HTR-8/SVneo (cell line): ENCODE data around the gene RPL39L.
"Not testable (repeated sequence)": the region's sequence is repeated elsewhere in the genome, so short reads cannot be mapped to it uniquely, and the experiment has no call there.

Experiments
- DNase-seq: peaks from one replicate; pipeline ENCODE4 v3.0.0; 2011; ENCODE audit warnings: low spot score, mixed read lengths; ENCODE audit not compliant: insufficient read length
- FAIRE-seq: peaks from 2 replicates; lab custom pipeline; 2011; peaks lifted over from hg19 to GRCh38; lab: Jason Lieb, UNC

The RPL39L gene

DNA sequence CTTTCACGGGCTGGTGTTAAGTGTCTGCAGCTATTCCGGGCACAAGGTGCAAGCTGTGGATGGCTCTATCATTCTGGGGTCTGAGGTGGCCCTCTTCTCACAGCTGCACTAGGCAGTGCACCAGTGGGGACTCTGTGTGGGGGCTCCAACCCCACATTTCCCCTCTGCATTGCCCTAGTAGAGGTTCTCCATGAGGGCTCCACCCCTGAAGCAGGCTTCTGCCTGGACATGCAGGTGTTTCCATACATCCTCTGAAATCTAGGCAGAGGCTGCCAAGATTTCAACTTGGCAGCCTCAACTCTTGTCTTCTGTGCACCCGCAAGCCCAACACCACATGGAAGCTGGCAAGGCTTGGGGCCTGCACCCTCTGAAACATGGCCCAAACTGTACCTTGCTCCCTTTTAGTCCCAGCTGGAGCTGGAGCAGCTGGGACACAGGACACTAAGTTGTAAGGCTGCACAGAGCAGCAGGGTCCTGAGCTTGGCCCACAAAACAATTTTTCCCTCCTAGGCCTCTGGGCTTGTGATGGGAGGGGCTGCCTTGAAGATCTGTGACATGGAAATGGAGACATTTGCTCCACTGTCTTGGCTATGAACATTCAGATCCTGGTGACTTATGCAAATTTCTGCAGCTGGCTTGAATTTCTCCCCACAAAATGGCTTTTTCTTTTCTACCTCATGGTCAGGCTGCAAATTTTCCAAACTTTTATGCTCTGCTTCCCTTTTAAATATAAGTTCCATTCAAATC lies 6.0 kb upstream of the RPL39L start:
- FAIRE-seq (no peak), DNase-seq (no peak)

DNA sequence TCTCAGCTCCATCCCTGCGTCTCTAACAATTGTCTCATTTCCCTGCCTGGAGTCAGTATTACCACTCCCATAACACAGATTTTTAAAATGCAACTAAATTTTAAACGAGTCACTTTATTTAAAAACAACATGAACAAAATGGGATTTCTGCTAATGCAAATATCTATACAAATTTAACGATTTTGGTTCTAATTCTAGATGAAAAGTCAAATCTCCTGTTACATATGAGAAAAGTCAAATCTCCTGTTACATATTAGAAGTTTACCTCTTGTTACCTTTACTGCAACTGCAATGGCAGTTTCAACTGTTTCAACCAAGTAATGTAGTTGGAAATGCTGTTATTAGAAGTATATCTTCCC lies 578 bp upstream of the RPL39L start:
- FAIRE-seq = no peak
- DNase-seq = no peak

DNA sequence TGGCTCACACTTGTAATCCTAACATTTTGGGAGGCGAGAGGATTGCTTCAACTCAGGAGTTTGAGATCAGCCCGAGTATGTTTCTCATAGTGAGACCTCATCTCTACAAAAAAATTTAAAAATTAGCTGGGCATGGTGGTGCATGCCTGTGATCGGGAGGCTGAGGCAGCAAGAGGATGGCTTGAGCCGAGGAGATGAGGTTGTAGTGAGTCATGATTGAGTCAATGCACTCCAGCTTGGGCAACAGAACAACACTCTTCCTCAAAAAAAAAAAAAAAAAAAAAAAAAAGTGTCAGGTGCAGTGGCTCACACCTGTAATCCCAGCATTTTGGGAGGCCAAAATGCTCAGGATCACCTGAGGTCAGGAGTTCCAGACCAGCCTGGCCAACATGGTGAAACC lies 2.4 kb downstream of the RPL39L start:
- DNase-seq = no peak
- no peak for FAIRE-seq

DNA sequence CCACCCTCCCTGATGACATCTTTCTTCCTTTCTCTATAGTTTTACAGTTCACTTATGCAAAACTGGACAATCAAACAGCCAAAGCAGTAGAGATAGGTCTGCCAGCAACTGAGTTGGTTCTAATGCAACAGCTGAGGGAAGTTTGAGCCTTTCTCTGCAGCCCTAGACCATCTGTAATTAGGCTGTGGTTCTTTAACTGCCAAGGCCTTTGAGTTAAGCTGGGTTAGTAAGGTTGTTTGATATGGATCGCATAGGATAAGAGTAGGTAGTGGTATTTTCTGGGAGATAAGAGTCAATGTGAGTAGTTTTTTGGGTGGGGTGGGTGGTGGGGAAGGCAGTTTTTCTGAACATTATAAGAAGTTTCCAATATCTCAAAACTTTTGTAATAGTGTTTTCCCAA lies 3.0 kb downstream of the RPL39L start:
- DNase-seq (no peak), FAIRE-seq (no peak)

DNA sequence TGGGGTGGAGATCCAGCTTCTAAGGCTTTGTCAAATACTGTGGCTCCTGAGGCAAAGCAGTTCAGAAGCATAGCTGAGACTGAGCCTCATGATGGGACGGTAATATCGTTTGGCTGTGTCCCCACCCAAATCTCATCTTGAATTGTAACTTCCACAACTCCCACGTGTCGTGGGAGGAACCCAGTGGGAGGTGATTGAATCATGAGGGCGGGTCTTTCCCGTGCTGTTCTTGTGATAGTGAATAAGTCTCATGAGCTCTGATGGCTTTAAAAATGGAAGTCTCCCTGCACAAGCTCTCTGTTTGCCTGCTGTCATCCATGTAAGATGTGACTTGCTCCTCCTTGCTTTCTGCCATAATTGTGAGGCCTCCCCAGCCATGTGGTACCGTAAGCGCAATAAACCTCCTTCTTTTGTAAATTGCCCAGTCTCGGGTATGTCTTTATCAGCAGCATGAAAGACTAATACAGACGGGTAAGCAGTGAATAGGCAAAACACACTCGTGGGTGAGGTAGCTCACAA lies 4.1 kb downstream of the RPL39L start:
- DNase-seq, FAIRE-seq: not testable (repeated sequence)

DNA sequence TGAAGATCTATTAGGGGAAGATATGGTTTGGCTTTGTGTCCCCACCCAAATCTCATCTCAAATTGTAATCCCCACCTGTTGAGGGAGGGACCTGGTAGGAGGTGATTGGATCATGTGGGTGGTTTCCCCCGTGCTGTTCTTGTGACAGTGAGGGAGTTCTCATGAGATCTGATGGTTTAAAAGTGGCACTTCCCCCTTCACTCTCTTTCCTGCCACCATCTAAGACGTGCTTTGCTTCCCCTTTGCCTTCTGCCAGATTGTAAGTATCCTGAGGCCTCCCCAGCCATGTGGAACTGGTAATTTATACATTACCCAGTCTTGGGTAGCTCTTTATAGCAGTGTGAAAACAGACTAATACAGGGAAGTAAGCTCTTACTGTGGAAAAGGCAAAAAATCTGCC lies 6.1 kb downstream of the RPL39L start:
- DNase-seq, FAIRE-seq: not testable (repeated sequence)

DNA sequence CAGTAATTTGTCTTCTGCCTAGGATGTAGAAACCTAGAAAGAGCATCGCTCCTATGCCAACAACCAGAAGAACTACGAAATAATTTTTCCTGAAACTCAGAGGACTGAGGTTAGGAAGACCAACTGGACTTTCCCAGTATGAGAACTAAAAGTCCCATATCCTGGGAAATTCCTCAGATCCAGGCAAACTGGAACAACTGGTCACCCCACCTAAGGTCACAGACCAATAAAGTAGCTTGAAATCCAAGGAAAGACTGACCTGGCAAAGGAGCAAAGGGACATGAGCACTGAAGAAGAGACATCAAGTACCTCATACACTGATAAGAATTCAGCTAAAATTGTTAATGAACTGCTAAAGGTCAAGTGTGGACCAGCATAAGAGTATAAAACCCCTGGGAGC lies 6.6 kb downstream of the RPL39L start:
- DNase-seq (no peak), FAIRE-seq (no peak)

DNA sequence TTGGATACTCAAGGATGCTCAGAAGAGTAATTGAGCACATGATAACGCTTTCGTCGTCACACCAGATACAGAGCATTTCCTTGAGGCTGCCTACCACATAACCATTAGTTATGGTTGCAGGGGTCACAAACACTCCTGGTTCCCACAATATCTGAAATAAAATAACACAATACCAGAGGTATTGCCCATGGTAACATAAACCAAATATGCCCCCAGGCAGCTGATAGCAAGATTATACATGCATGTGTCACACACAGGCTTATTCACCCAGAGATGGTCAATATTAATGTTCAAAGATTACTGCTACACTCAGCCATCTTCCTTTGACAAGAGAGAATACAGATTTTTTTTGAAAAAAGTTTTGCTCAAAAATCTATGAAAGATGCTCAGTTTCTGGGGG lies 7.3 kb downstream of the RPL39L start:
- DNase-seq (no peak), FAIRE-seq (no peak)

DNA sequence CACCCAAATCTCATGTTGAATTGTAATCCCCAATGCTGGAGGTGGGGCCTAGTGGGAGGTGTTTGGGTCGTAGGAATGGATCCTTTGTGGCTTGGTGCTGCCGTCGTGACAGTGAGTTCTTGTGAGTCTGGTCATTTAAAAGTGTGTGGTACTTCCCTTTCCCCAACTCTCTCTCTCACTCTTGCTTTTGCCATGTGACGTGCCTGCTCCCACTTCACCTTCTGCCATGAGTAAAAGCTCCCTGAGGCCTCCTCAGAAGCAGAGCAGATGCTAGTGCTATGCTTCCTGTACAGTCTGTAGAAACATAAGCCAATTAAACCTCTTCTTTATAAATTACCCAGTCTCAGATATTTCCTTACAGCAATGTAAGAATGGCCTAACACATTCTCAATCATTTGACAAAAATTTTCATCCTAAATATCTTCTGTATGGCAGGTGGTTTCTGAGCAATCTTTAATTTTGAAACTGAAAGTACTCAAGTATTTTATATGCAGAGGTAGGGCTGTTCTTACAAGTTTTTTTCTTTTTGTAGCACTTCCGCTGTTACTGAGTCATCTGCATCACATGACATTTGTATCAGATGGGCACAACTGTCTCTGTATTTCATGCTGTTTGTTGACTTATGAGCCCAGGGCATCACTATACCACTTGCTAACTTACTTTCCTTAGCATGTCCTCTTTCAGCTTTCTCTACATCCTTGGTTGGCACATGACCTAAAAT lies 8.8 kb downstream of the RPL39L start:
- peak; percentile 20 for DNase-seq
- FAIRE-seq = no peak

DNA sequence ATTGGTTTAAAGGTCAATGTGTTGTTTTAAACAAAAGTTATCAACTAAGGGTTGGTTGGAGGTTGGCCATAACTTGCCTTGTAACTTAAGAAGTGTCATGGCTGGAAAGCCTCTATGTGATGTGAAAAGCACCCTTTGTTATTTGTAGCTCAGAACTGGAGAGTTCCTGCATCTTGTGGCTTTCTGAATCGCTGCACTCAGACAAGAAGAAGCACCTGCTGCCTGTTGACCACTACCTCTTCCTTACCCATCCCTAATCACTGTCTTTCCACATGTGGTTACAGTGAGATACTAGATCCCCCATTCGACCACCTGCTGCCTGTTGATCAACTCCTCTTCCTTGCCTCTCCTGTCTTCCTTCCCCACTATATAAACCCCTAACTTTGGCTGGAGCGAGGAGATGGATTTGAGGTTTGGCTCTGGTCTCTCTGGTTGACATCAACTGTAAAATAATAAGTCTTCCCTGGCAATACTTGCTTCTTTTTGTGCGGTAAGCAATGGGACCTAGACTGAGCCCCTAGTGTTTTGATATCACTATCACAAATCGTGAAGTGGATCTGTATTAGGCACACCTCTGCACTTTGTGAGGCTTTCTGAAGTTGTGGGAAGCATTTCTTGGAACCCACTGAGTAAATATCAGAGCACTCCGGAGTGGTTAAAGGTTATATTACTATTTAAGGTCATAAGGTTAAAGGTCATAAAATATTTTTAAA lies 13.8 kb downstream of the RPL39L start:
- DNase-seq = no peak
- FAIRE-seq = no peak

DNA sequence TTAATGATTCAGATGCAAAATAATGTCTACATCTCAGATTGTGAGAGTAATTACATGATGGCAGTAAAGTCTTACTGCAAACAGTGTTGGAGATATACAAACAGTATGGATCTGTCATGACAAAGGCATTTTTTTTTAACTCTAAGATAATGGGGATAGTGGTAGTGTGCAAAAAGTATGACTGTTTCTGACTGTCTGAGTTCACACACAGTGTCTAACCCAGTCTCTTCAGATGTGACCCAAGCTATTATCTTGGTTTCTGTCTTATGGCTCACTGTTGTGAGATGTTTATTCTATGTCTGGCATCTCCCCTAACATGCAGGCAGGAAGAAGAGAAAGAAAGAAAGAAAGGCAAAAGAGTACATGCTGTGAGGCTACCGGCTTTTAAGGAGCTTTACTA lies 17.0 kb downstream of the RPL39L start:
- no peak for FAIRE-seq

DNA sequence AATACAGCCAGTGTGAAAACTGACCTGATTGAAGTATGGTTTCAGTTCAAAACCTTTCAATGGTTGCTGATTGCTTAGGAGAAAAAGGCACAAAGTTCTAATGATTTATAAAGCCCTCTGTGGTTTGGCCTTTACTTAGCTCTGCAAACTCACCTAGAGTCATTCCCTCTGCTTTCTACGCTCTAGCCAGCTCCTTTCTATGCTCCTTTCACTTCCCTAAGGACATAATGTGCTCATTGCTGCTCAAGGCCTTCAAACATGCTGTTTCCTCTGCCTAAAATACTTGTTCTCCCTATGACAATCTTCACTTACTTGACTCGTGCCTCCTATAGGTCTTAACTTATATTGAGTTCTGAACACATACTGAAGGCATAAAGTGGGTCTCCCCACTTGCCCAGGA lies 19.0 kb downstream of the RPL39L start:
- DNase-seq (no peak), FAIRE-seq (no peak)

More for the DNA sequence above, 17.0 kb downstream of the RPL39L start:
- no peak for DNase-seq

DNA sequence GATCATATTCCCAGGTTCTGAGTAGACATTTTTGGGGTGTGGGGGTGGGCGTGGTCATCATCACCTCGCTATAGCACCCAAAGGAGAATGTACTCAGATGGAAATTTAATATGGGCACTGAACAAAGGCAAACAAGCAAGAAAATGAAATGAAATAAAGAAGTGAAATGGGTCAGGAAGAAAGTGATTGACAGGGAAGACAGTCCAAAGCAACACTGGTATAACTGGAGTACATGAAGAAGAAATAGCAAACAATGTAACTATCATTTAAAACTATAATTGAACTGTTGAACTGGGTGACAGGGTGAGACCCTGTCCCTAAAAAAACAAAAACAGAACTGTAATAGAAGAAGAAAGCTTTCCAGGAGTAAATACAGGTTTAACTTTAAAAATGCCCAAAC lies 24.8 kb downstream of the RPL39L start:
- FAIRE-seq (no peak), DNase-seq (no peak)

DNA sequence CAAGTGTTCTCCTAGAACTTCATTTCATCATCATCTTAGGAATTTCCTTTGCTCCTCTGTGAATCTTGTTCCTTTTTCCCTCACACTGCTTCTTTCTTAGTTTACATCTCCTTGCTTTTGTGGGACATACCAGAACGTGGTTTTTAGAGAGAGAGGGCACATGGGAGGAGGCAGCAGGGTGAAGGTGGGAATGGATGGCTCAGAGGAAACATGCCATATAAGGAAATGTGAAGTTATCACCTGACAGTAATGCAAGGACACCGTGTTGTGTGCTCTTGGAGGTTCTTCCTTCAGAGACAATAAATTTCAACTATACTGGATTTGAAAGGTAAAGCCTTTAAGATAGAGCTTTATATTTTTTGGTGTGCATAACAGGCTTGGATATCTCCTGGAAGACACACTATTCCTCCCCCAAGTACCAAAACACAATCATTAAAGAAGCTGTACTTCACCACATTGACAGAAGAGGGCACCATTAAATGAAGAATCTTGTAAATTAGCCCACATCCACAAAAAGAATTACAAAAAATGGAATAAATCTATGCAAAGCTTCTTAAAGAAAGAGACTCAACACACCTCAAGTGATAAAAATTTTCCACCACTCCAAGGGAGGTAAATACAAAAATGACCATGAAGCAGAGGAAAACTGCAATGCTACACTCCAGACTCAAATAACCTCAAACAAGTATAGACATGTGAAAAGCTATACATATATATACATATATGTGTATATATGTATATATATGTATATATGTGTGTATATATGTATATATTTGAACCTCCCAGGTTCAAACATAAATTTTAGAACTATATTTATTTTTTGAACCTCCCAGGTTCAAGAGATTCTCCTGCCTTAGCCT lies 26.1 kb downstream of the RPL39L start:
- FAIRE-seq = no peak
- no peak for DNase-seq

DNA sequence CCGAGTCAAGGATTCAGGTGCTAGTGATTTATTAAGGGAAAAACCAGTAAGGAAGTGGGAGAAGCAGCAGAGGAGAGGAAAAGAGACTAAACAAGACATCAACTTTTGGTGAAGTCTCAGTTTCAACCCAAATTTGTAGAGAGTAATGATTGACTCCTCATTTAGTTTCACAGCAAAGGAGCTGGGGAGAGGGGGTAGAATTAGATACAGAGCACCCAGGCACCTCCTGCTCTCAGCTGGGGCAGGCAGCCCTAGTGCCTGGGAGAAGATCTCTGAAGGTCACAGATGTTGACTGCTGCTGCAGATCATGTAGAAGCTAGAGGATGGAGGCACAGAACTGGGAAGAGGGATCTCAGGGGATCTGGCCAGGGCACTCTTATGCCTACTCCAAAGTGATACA lies 29.1 kb downstream of the RPL39L start:
- DNase-seq (no peak), FAIRE-seq (no peak)

DNA sequence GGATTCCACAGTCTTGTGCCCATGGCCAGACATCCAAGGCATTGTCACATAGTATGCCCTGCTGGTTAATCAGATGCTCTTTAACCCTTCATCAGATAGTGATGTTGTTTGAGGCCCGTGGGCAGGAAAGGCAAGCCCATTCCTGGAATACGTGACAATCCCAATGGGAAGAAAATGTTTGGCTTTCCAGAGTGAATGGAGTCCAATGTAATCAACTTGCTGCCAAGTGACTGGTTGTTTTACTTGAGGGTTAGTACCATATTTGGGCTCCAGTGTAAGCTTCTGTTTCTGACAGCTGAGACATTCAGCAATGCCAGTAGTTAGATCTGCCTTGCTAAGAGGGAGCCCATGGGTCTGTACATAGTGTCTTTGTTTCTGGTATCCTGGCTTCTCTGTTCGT lies 31.3 kb downstream of the RPL39L start:
- DNase-seq = no peak

DNA sequence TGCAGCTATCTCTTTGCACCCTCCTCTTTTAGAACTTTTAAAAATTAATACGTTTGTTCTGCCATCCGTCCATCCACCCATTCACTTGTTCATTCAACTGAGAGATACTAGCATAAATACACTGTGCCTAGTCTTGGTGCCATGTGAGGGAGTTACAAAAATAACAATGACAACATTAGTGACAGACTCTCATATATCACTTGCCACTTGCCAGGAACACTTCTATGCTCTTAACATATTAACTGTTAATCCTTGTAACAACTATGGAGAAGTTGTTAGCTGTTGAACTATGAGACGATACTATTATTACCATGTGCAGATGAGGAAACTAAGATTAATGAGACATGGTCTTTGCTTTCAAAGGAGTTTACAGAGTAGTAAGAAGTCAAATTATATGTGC lies 33.6 kb downstream of the RPL39L start:
- FAIRE-seq (no peak), DNase-seq (no peak)

More for the DNA sequence above, 31.3 kb downstream of the RPL39L start:
- no peak for FAIRE-seq

DNA sequence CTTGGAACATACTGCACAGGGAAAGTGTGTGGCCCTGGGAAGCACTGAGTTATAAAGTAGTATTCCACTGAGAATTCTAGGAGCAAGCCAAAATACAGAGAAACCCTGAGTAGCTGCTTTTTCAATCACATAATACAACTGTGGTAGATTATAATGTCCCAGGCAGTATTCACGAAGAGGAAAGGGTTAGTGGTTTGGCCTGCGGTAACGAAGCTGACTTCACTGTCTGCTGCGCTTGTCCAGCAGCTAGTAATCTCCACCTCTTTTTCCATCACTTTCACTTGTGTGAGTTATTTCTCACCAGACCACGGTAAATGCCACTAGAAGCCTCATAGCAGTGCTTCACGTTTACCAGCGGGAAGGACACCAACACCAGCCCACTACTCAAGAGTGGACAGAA lies 34.4 kb downstream of the RPL39L start:
- FAIRE-seq (no peak), DNase-seq (no peak)

DNA sequence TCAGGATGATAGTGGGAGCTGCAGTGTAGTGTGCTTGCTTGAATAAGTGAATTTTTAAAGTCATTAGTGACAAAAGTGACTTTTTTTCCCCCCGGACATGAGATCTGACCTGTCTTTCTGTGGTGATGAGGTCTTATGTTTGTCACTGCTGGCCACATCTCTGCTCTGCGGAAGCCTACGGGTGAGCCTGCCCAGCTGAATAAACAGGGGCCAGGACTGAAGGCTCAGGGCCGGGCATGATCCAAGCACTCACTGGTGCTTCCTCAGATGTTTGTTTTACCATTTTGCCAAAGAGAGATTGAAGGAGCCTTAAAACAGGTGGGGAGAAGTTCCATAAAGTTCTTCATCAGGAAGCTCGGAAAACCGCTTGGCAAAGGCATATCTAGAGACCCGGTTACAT lies 35.0 kb downstream of the RPL39L start:
- DNase-seq (no peak), FAIRE-seq (no peak)

DNA sequence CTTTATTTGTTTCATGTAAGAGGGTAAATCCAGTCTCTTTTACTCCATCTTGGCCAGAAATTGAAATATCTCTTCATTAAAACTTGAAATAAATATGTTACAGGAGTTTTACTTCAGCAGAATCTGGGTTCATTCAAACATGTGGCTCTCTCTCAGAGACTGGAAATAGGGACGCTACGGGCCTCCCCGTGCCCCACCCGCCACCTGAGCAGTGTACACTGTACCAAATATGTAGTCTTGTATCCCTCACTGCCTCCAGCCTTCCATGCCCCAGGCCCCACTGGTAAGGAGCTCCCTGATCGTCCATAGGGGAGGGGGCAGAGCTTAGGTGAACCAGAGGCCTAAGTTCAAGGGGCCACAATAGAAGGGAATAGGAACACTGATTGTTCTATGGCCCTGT lies 36.0 kb downstream of the RPL39L start:
- no peak for FAIRE-seq

More for the DNA sequence above, 36.0 kb downstream of the RPL39L start:
- no peak for DNase-seq
